Neural crest cell (in vitro differentiated cells): ENCODE measurements around the gene ELP4. TPM values are rescaled to one million over a fixed set of nuclear protein-coding genes. Genes with fewer than 3 reads are reported as not detected.

Experiments used
- DNase-seq: peaks from one replicate; pipeline ENCODE4 v3.0.0; 2021; ENCODE audit warnings: low read depth, mixed read lengths, low spot score
- H3K27ac Mint-ChIP-seq: one replicate; pipeline ENCODE4 v1.8.0; 2021; ENCODE audit warnings: mild to moderate bottlenecking, mixed read lengths; ENCODE audit not compliant: unreplicated experiment
- H3K27me3 Mint-ChIP-seq: 2 replicates; pipeline ENCODE4 v1.8.0; 2021; ENCODE audit warnings: low read depth, mild to moderate bottlenecking, mixed read lengths
- H3K36me3 Mint-ChIP-seq: 2 replicates; pipeline ENCODE4 v1.8.0; 2021; ENCODE audit warnings: low read depth, mild to moderate bottlenecking, mixed read lengths
- H3K4me1 Mint-ChIP-seq: 2 replicates; pipeline ENCODE4 v1.8.0; 2021; ENCODE audit warnings: mixed read lengths
- H3K4me3 Mint-ChIP-seq: one replicate; pipeline ENCODE4 v1.8.0; 2021; ENCODE audit warnings: mild to moderate bottlenecking, mixed read lengths
- H3K9me3 Mint-ChIP-seq: 2 replicates; pipeline ENCODE4 v1.8.0; 2021; ENCODE audit warnings: mixed read lengths
- total RNA-seq: library from RNA; stranded (reverse); gene quantifications from 2 replicates; pipeline ENCODE4 v1.2.1, GENCODE V29; 2021
- TF ChIP-seq, protein P1 (sequence below): fragments of 200-600 bp; sonication (generic); conservative IDR thresholded peaks from 2 replicates; pipeline ENCODE4 v1.5.0; 2021; ENCODE audit warnings: antibody characterized with exemption, mild to moderate bottlenecking

The ELP4 gene
- total RNA-seq, 1 donor from 2014 or later: 19.9 TPM

DNA sequence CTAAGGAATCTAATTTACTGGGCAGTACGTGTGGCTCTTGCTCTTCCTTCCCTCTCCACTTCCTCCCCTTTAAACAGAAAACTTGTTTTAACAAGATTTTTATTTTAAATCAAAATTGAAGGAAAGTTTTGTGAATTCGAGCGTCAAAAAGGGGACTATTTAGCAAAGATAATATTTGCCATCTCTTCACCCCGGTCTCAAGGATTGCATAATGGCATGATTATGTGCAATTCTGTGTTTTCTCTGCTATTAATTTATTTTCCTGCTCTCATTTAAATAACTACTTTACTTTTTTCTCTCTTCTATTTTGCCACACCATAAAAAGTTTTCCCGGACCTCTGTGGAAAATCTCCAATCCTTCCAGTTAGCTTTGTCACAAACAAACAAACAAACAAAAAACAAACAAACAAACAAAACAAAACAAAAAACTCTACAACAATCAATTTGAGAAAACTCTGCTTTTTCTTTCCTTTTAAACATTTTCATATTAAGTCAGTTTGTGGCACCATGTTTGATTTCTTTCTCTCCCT lies 311.7 kb downstream of the ELP4 start:
- Mint-ChIP-seq H3K27me3 (peaks cover 98% of the 10 kb centered on the region), H3K36me3 (no peaks in the 10 kb centered on the region), H3K9me3 (no peaks in the 10 kb centered on the region), H3K27ac (no peak overlapping the region), H3K4me1 (peaks cover 13% of the 10 kb centered on the region), H3K4me3 (no peak overlapping the region)
- no peak for DNase-seq
- TF ChIP-seq, protein P1, sequence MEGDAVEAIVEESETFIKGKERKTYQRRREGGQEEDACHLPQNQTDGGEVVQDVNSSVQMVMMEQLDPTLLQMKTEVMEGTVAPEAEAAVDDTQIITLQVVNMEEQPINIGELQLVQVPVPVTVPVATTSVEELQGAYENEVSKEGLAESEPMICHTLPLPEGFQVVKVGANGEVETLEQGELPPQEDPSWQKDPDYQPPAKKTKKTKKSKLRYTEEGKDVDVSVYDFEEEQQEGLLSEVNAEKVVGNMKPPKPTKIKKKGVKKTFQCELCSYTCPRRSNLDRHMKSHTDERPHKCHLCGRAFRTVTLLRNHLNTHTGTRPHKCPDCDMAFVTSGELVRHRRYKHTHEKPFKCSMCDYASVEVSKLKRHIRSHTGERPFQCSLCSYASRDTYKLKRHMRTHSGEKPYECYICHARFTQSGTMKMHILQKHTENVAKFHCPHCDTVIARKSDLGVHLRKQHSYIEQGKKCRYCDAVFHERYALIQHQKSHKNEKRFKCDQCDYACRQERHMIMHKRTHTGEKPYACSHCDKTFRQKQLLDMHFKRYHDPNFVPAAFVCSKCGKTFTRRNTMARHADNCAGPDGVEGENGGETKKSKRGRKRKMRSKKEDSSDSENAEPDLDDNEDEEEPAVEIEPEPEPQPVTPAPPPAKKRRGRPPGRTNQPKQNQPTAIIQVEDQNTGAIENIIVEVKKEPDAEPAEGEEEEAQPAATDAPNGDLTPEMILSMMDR: no peak

DNA sequence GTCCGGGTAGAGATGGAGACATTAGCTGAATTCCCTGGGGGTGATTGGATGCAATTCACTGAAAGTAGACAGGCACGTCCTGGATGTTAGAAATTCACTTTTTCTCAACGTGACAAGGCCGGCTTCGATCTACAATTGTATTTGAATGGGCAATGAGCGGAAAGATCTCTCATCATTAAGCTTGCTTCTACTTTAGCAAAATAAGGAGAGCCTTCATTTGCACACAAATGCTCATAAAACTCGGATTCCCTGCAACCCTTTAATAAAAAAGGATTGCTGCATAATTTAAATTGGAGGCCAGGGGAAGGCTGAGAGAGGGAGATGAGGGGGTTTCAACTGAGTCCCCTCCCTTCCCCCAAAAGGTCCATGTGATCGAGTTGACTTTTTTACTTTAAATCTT lies 312.2 kb downstream of the ELP4 start:
- TF ChIP-seq, protein P1: no peak
- Mint-ChIP-seq H3K9me3 (no peaks in the 10 kb centered on the region), H3K4me1 (peaks cover 16% of the 10 kb centered on the region), H3K27ac (no peak overlapping the region), H3K36me3 (no peaks in the 10 kb centered on the region), H3K27me3 (peaks cover 99% of the 10 kb centered on the region), H3K4me3 (no peak overlapping the region)
- DNase-seq: no peak

DNA sequence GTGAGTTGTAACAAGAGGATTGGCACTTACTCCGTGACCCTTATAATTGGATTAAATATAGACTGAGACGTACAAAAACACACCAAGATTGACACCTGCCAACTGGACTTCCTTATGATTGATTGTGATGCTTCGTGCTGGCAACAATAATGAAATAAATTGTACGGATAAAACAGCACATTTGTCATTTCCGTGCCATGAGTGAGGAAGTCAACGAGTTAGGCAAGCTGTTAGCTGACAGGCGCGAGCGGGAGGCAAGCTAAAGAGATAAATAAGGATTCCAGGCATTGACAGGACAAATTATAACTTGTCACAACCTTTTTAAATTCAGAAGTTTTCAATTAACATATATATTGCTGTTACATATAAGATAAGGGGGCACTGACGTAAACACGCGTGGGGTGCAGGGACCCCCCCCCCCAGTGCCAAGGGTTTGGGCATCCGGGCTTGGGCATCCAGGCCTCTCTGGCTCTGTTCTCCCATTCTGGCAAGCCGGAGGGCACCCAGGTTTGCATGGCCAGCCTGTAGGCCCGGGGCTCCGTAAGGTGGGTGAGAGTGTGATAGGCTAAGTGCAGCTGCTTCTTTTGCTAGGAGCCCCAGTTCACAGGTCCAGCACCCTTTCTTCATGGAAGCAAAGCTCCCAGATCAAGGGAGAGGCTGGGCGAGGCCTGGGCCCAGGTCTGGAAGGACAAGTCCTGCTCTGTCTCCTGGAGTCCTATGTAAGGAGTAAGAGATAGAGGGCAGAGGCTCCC lies 312.8 kb downstream of the ELP4 start:
- no peak for DNase-seq
- H3K27me3 Mint-ChIP-seq: peaks cover 98% of the 10 kb centered on the region

DNA sequence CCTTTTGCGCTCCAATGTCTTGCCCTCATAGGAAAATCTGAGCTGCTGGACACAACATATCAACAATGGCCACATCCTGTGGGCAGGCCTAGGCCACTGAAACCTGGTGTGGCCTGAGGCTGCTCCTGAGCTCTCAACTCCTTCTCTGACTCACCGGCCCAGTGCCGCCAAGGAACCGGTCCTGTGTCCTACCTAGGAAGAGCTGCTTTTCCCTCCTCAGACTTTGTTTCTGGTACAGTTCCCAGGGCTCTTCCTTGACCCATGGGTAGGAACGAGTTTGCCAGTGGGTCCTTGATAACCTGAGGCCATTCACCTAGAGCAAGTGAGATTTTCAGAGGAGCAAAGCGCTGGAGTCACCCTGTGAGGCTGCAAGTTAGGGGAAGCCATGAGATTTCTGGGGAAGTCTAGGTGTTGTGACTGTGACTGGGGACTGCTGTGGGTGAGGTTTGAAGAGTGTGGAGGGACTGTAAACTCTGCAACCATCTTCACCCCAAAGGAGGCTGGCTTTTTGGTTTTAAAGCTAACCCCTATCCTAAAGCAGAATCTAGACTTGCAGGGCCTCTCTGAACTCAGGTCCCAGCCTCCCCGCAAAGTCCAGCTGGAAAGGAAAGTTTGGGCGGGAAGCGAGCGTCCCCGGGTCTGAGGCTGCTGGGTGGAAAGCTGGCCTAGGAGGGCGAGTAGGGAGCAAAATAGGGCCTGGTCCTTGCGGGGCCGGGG lies 313.5 kb downstream of the ELP4 start:
- TF ChIP-seq, protein P1: no peak
- Mint-ChIP-seq H3K4me1 (peaks cover 18% of the 10 kb centered on the region), H3K36me3 (no peaks in the 10 kb centered on the region), H3K27me3 (peaks cover 98% of the 10 kb centered on the region), H3K9me3 (no peaks in the 10 kb centered on the region), H3K27ac (no peak overlapping the region), H3K4me3 (peak overlapping the region; percentile 47)
- peak; percentile 3 for DNase-seq

More for the DNA sequence above, 312.8 kb downstream of the ELP4 start:
- H3K9me3 Mint-ChIP-seq: no peaks in the 10 kb centered on the region
- TF ChIP-seq, protein P1: no peak
- no peak overlapping the region for H3K27ac Mint-ChIP-seq
- no peaks in the 10 kb centered on the region for H3K36me3 Mint-ChIP-seq
- peaks cover 14% of the 10 kb centered on the region for H3K4me1 Mint-ChIP-seq
- H3K4me3 Mint-ChIP-seq: peak overlapping the region; percentile 47

DNA sequence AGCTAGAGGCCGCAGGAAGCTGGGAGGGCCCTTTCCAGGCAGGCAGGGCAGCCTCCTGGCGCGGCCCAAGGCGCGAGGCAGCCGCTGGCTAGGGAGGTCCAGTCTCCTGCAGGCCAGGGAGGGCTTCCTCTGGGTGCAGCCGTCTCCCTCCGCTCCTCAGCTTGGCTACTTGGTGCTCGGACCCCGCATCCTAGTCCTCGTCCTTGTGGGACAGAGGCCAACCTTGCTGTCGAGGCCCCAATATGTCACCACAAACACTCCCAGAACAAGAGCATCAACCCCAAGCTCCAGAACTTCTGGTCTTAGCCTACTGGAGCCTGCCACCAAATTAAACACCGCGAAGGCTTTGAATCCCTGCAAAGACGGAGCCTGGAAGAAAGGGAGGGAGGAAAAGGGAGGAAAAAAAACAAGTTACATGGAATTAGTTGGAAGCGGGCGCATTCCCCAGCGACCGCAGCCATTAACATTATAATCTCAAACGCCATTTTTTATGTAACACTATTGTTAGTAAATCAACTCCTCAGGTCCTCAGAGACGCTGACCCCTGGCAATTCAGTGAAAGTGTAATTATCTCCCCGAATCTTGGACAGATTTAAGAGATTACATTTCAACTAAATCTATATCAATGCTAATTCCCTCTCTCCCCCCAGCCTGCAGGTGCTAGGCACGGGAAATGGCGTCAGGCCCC lies 314.2 kb downstream of the ELP4 start:
- Mint-ChIP-seq H3K4me3 (peak overlapping the region; percentile 38), H3K9me3 (no peaks in the 10 kb centered on the region), H3K4me1 (peaks cover 18% of the 10 kb centered on the region), H3K36me3 (no peaks in the 10 kb centered on the region), H3K27me3 (peaks cover 98% of the 10 kb centered on the region), H3K27ac (no peak overlapping the region)
- no peak for DNase-seq
- TF ChIP-seq, protein P1: no peak
